Subcutaneous abdominal adipose tissue (tissue), 5 donors: ENCODE results near the gene VGLL4.

ENCODE experiments used
- H3K27ac ChIP-seq: one replicate; pipeline ENCODE4 v1.7.0; 2013; ENCODE audit warnings: low read depth, mild to moderate bottlenecking, inconsistent platforms, low read length, moderate library complexity
- H3K27me3 ChIP-seq, 5 donors: one replicate each; pipeline ENCODE4 v1.7.0; 2013; ENCODE audit warnings: low read length in 5 of 5, inconsistent platforms in 1 of 5; ENCODE audit not compliant: control insufficient read depth in 5 of 5, insufficient read depth in 4 of 5
- H3K36me3 ChIP-seq, 5 donors: one replicate each; pipeline ENCODE4 v1.7.0; 2013; ENCODE audit warnings: low read length in 5 of 5; ENCODE audit not compliant: control insufficient read depth in 5 of 5, insufficient read depth in 5 of 5
- H3K4me1 ChIP-seq, 5 donors: one replicate each; pipeline ENCODE4 v1.7.0; 2013; ENCODE audit warnings: low read length in 5 of 5, mild to moderate bottlenecking in 3 of 5, moderate library complexity in 1 of 5; ENCODE audit not compliant: control insufficient read depth in 5 of 5, insufficient read depth in 5 of 5
- H3K4me3 ChIP-seq, 5 donors: one replicate each; pipeline ENCODE4 v1.7.0; 2013; ENCODE audit warnings: low read length in 5 of 5, low read depth in 1 of 5
- H3K9ac ChIP-seq, 5 donors: one replicate each; pipeline ENCODE4 v1.7.0; 2013; ENCODE audit warnings: low read length in 5 of 5, mild to moderate bottlenecking in 4 of 5, moderate library complexity in 3 of 5
- H3K9me3 ChIP-seq, 5 donors: one replicate each; pipeline ENCODE4 v1.7.0; 2013; ENCODE audit warnings: low read length in 5 of 5; ENCODE audit not compliant: control insufficient read depth in 5 of 5
- donor health status: healthy.
- donor health status: healthy.
- donor health status: healthy.
- donor health status: healthy.
- donor health status: healthy.

Gene VGLL4

DNA sequence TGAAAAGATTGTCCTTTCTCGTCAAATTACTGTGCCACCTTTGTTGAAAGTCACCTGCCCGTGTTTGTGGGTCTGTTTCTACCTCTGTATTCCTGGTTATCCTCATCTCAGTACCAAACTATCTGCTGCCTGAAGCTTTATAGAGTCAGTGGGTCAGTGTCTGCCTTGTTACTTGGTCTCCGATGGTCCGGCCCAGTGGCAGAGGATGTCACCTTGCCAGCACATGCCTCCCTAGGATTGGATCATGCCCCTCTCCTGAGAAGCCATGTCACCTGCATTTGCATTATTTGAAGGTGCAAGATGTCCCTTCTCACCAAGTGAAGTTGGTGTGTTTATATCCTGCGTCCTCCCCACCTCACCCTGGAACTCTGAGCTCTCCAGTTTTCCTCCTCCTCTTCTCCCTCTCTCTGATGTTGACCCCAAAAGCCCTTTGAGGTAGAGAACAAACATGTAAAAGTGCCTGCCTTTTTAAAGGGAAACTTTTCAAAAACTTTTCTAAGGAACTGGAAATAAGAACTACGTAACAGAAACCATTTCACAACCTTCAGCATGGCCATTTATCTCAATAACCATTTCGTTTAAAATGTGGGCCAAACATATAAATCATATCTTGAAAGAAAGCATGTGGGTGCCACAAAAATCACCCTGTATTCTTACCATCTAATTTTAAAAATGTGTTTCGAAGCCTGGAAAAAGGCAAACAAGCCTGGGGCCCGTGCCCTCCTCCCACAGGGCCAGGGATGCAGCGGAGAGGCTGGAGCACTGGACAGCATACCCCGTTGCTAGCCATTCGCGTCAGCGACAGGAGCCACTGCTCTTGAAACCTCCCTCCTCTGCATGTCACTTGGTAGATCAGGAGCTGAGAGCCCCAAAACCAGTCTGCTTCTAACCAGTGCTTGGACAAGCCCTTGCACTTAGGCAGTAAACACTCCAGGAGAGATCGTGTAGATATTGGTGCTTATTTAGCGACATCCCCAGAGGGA, 102.1 kb downstream of the VGLL4 start:
- Histone ChIP-seq H3K9ac (no peak overlapping the region), H3K27me3 (no peaks in the 10 kb centered on the region), H3K9me3 (peaks cover 0 to 15% (median 7%) of the 10 kb centered on the region in 5 donors), H3K27ac (no peak overlapping the region), H3K4me3 (no peak overlapping the region), H3K4me1 (peaks cover 0 to 16% (median 13%) of the 10 kb centered on the region in 5 donors), H3K36me3 (no peaks in the 10 kb centered on the region)

DNA sequence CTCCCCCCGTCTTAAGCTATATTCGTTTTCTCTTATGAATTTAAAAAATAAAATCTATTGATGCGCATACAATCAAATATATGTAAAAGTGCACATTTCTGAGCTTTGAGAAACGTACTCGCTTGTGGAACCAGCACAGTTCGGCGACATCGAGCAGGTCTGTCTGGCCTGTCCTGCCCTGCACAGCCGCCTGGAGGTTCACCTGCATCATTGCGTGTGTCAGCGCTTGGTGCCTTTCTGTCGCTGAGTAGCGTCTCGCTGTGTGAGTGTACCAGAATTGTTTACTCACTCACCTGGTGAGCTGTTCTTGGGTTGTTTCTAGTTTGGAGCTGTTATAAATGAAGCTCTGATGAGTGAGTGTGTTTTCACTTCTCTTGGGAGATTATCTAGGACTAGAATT, 104.0 kb downstream of the VGLL4 start:
- Histone ChIP-seq H3K9ac (no peak overlapping the region), H3K27ac (no peak overlapping the region), H3K9me3 (peaks cover 0 to 15% (median 7%) of the 10 kb centered on the region in 5 donors), H3K4me1 (peaks cover 0 to 8% (median 4%) of the 10 kb centered on the region in 5 donors), H3K4me3 (no peak overlapping the region), H3K27me3 (no peaks in the 10 kb centered on the region), H3K36me3 (no peaks in the 10 kb centered on the region)

DNA sequence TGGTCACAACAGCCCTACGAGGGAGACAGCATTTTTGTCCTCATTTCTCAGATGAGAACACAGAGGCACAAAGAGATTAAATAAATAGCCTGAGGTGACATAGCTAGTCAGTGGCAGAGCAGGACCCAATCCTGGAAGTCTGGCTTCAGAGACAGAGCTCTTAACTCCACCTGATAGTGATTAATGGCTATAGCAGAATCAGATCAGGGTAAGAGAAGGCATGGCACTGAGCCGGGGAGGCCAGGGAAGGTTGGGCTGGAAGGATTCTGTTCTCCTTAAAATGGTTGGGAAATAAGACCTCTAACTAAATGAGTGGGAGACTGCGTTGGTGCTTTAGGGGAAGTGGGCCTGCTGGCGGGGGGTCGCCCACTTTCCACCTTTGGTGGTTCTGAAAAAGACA, 104.5 kb downstream of the VGLL4 start:
- Histone ChIP-seq H3K27ac (no peak overlapping the region), H3K27me3 (no peaks in the 10 kb centered on the region), H3K4me3 (no peak overlapping the region), H3K9me3 (peaks cover 0 to 13% (median 6%) of the 10 kb centered on the region in 5 donors), H3K9ac (no peak overlapping the region), H3K36me3 (peaks cover 0 to 3% (median 0%) of the 10 kb centered on the region in 5 donors), H3K4me1 (peaks cover 0 to 4% (median 0%) of the 10 kb centered on the region in 5 donors)

DNA sequence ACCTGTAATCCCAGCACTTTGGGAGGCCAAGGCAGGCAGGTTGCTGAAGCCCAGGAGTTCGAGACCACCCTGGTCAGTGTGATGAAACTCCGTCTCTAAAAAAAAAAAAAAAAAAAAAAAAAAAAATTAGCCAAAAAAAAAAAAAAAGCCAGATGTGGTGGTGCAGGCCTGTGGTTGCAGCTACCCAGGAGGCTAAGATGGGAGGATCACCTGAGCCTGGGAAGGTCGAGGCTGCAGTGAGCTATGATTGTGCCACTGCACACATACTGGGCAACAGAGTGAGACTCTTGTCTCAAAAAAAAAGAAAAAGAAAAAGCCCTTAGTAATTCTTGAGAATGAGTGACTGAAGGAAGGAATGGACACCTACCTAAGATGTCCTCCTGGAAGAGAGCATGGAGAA, 105.1 kb downstream of the VGLL4 start:
- H3K36me3 ChIP-seq = peaks cover 0 to 5% (median 0%) of the 10 kb centered on the region in 5 donors
- H3K27ac ChIP-seq = no peak overlapping the region
- H3K27me3 ChIP-seq = no peaks in the 10 kb centered on the region
- peaks cover 0 to 6% (median 0%) of the 10 kb centered on the region in 5 donors for H3K9me3 ChIP-seq
- no peak overlapping the region for H3K9ac ChIP-seq
- H3K4me1 ChIP-seq = no peaks in the 10 kb centered on the region
- H3K4me3 ChIP-seq = no peak overlapping the region

DNA sequence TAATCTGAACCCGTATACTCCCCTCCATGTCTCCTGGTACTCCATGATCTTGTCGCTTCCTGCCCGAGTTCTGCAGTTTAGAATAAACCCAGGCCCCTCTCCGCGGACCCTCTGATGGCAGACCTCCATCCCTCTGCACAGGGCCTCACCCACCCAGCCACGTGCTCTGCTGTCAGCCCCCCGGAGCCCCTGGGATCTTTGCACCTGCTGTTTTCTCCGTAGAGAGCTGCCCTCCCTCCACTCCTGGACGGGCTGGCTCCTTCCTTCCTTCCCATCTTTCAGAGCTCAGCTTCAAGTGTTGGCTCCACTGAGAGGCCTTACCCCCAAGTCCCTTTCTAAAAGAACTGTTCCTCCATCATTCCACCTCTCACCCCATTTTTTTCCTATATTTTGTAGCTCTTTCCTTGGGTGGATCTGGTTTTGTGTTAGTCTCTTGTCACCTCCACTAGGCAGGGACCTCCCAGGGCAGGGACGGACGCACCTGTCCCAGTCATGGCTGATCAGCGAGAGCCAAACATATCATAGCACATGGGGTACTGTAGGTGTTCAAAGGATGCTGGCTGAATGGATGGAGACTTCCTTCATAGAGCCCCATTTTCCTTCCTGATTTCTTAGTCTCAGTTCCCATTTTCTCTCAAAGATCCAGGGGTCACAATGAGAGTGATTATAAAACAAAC, 106.6 kb downstream of the VGLL4 start:
- H3K9me3 ChIP-seq = no peaks in the 10 kb centered on the region
- no peak overlapping the region for H3K27ac ChIP-seq
- no peaks in the 10 kb centered on the region for H3K4me1 ChIP-seq
- H3K27me3 ChIP-seq = no peaks in the 10 kb centered on the region
- H3K9ac ChIP-seq = no peak overlapping the region
- H3K4me3 ChIP-seq = no peak overlapping the region
- peaks cover 0 to 5% (median 0%) of the 10 kb centered on the region in 5 donors for H3K36me3 ChIP-seq

DNA sequence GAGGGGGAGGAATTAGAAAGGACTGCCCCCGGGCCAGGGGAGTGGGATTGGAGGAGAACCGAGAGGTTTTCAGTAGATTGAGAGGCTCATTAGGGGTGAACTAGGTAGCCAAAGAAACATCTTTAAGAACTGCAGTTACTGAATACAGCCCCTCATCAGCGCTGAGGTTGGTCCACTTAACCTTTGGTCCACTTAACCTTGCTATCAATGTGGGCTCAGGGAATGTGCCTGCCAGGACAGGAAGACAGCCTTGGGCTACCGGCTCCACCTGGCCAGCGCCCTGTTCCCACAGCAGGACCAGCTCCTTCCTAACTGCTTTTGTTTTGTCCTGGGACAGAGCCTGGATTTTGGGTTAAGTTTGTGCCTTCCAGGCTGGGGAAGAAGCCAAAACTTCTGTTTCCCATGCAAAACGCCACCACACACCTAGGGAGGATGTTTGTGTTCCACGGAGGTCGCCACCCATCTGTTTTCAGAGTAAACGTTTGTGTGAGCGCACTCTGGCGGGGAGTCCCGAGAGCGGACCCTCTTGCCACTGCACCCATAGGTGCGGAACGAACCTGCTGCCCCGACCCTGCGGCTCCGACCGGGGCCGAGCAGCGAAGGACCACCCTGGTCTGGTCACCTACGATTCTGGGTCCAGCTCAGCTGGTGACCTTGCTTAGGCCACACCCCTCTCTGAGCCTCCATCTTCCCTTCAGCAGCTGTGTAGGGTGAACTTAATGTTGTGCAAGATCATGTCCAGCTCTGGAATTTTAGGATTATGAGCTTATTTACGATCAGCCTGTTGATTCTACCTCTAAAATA, 107.4 kb downstream of the VGLL4 start:
- H3K9ac ChIP-seq = no peak overlapping the region
- peaks cover 0 to 5% (median 0%) of the 10 kb centered on the region in 5 donors for H3K36me3 ChIP-seq
- no peaks in the 10 kb centered on the region for H3K27me3 ChIP-seq
- H3K4me3 ChIP-seq = no peak overlapping the region
- H3K9me3 ChIP-seq = no peaks in the 10 kb centered on the region
- no peak overlapping the region for H3K27ac ChIP-seq
- H3K4me1 ChIP-seq = no peaks in the 10 kb centered on the region

DNA sequence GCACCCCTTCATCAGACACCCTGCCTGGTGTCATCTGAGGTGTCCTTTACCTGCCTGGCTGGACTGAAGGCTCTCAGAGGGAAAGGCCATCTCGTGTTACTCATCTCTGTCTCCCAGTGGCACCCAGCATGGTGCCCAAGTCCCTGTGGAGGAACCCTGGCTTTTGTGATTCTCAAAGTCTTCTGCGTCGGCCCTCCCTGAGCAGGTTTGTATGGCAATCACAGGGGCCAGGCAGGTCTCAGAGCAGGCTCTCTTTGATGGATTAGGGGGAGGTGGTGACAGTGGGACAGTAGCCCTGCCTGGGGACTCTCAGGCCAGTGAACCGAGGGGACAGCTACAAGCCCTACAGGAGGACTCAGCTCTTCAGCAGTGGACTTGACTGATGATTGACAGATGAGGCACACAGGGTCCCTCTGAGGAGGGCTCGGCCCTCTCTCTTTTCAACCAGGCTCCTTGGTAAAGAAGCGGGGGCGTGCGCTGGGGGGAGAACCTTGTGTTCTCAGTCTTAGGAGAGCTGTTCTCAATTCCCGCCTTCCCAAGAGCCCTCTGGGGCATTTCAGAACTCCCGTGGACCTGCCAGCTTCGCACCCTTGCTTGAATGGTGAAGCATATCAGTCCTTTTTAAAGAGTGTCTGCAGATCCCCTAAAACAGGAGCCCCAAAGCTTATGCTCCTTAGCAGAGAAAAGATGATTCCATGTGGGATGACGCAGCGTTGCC, 108.3 kb downstream of the VGLL4 start:
- no peak overlapping the region for H3K27ac ChIP-seq
- no peaks in the 10 kb centered on the region for H3K27me3 ChIP-seq

DNA sequence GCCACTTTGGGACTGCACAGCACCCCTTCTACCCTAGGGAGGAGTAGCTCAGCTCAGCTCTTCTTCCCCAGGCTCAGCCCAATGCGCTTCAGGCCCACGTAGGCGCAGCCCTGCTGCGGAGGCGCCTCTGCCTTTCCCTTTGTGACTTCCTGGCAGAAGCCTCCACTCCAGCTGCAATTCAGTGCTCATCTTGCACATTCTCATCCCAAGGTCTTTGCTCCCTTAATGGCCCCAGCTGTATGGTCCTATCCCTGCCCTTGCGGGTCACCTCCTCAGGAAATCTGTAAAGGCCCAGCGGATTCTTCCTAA, 109.0 kb downstream of the VGLL4 start:
- Histone ChIP-seq H3K9ac (no peak overlapping the region), H3K4me1 (no peaks in the 10 kb centered on the region), H3K4me3 (no peak overlapping the region), H3K9me3 (no peaks in the 10 kb centered on the region), H3K27me3 (no peaks in the 10 kb centered on the region), H3K27ac (no peak overlapping the region), H3K36me3 (peaks cover 0 to 5% (median 0%) of the 10 kb centered on the region in 5 donors)

More for the DNA sequence above, 108.3 kb downstream of the VGLL4 start:
- Histone ChIP-seq H3K9ac (no peak overlapping the region), H3K4me1 (no peaks in the 10 kb centered on the region), H3K36me3 (peaks cover 0 to 5% (median 0%) of the 10 kb centered on the region in 5 donors), H3K9me3 (no peaks in the 10 kb centered on the region), H3K4me3 (no peak overlapping the region)

DNA sequence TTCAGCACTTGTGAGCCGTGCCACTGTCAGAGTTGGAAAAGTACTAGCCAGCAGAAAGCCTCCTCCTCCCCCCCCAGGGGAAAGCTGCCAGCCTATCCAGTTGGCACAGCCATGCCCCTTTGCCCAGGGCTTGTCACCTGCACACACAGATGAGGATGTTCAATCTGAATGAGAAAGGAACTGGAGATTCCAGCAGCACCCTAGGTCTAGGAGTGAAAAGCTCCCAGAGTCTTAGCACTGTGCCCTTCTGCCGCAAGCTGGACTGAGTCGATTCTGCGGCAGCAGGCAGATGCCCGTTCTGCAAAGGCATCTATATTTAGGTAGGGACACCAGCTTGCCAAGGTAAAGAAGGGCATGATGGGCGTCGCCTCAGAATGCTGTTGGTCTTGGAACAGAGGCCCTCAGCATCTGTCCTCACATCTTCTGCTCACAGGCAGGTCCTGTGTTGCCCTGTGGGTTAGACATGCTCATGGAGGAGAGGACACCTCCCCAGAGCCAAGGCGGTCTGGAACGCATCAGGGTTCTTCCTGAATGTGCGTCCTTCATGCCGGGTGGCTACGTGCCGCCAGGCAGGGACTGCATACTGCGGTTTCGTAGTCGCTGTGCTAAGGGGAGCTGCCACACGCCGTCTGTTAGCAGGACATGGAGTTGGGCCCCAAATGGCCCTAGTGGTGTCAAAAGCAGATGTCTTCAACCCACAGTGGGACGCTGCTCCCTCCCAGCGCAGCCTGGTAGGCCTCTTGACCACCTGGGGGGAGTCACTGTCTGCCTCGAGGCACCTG, 109.5 kb downstream of the VGLL4 start:
- no peaks in the 10 kb centered on the region for H3K4me1 ChIP-seq
- peaks cover 0 to 5% (median 0%) of the 10 kb centered on the region in 5 donors for H3K36me3 ChIP-seq
- H3K4me3 ChIP-seq = no peak overlapping the region
- H3K27me3 ChIP-seq = no peaks in the 10 kb centered on the region
- H3K9me3 ChIP-seq = no peaks in the 10 kb centered on the region
- no peak overlapping the region for H3K9ac ChIP-seq
- H3K27ac ChIP-seq = no peak overlapping the region
